GM12865 (cell line): ENCODE results near the gene RYR1.

ENCODE experiments used
- DNase-seq: peaks from one replicate; pipeline ENCODE4 v3.0.0; 2010; ENCODE audit warnings: low read depth
- H3K4me3 ChIP-seq: 2 replicates; pipeline ENCODE4 v1.5.1; 2011; ENCODE audit warnings: mild to moderate bottlenecking, low read depth, low read length, control low read depth
- CTCF ChIP-seq: IDR thresholded peaks from 2 replicates; pipeline ENCODE4 v1.5.1; 2011; ENCODE audit warnings: low read length, control low read depth, low read depth, inconsistent platforms; ENCODE audit not compliant: insufficient read depth; ENCODE audit errors: missing control alignments

Gene RYR1

GRCh38 chr19:38429055-38429810, 4.3 kb upstream of the RYR1 start:
- no peak for DNase-seq
- H3K4me3 ChIP-seq, result no peak overlapping the region
- TF ChIP-seq CTCF, result no peak

- H3K4me3 ChIP-seq, result no peak overlapping the region
- TF ChIP-seq CTCF, result no peak
- DNase-seq, result no peak
Observed at GRCh38 chr19:38429811-38430156, 3.7 kb upstream of the RYR1 start.

- no peak for DNase-seq
- no peak for TF ChIP-seq CTCF
- no peak overlapping the region for H3K4me3 ChIP-seq
Observed at GRCh38 chr19:38430931-38431330, 2.6 kb upstream of the RYR1 start.

GRCh38 chr19:38434549-38435051, 1.1 kb downstream of the RYR1 start:
- H3K4me3 ChIP-seq, result no peak overlapping the region
- no peak for DNase-seq

GRCh38 chr19:38437295-38437694, 3.8 kb downstream of the RYR1 start:
- no peak for TF ChIP-seq CTCF
- DNase-seq, result no peak
- no peak overlapping the region for H3K4me3 ChIP-seq

More at GRCh38 chr19:38434549-38435051, 1.1 kb downstream of the RYR1 start:
- TF ChIP-seq CTCF, result no peak

GRCh38 chr19:38437917-38438316, 4.4 kb downstream of the RYR1 start:
- no peak for DNase-seq
- H3K4me3 ChIP-seq, result no peak overlapping the region
- TF ChIP-seq CTCF, result no peak

GRCh38 chr19:38440592-38440991, 7.1 kb downstream of the RYR1 start:
- TF ChIP-seq CTCF, result no peak
- no peak overlapping the region for H3K4me3 ChIP-seq
- no peak for DNase-seq
